ENCODE results near the gene GATA1. TPM values are rescaled to one million over a fixed set of nuclear protein-coding genes. Genes with fewer than 3 reads are reported as not detected.

Gene GATA1
- polyA plus RNA-seq, 1 of the 3 experiments (the other 2 are of a cell fraction): not detected

- ChIA-PET CTCF (no interaction called here), POLR2A (no interaction called here)
- Histone ChIP-seq H3K9ac (no peak overlapping the region), H3K4me3 (ENCODE audit: low read depth in 2 of 2, low read length in 1 of 2) (no peak overlapping the region), H3K27ac (ENCODE audit: low read depth in 2 of 2, low read length in 1 of 2) (no peak overlapping the region), H3K36me3 (replicated peaks in 1 of 2; ENCODE audit: control insufficient read depth in 1 of 2, insufficient read depth in 2 of 2, low read length in 1 of 2) (no peaks in the 10 kb centered on the region), H3K4me1 (ENCODE audit: control insufficient read depth in 1 of 2, insufficient read depth in 2 of 2, low read depth in 1 of 2, low read length in 1 of 2) (no peaks in the 10 kb centered on the region), H3K27me3 (ENCODE audit: insufficient read depth) (peaks cover 31% of the 10 kb centered on the region; the same call in 1 of the 2 replicates), H3K9me3 (no peaks in the 10 kb centered on the region), H3K79me2 (ENCODE audit: insufficient read depth) (no peaks in the 10 kb centered on the region), H3K9me2 (no peaks in the 10 kb centered on the region), H4K20me1 (ENCODE audit: insufficient read depth) (no peaks in the 10 kb centered on the region), H2AFZ (ENCODE audit: low read depth) (no peak overlapping the region), H3K4me2 (no peak overlapping the region), H3F3A (replicated peaks; ENCODE audit: insufficient read depth) (no peaks in the 10 kb centered on the region)
- DNase-seq: peak; percentile 30
- 22% methylated on average over 13 of the region's 16 CpGs for WGBS (ENCODE audit: low lambda C conversion rate)
- TF ChIP-seq NFIC (IDR thresholded peaks at IDR 0.05; ENCODE audit: borderline replicate concordance) (no peak), GATA2 (CRISPR knock-in tag; IDR thresholded peaks at IDR 0.05) (no peak), FOSL2 (IDR thresholded peaks at IDR 0.05; ENCODE audit: borderline replicate concordance, low read depth) (no peak), RCOR1 (IDR thresholded peaks at IDR 0.05; ENCODE audit: low read length) (no peak), NRF1 (IDR thresholded peaks at IDR 0.05; ENCODE audit: low read depth, low read length) (no peak), FOXJ3 (CRISPR knock-in tag; IDR thresholded peaks at IDR 0.05) (no peak), JUND (IDR thresholded peaks at IDR 0.05) (no peak)
- TF ChIP-seq, protein P1, sequence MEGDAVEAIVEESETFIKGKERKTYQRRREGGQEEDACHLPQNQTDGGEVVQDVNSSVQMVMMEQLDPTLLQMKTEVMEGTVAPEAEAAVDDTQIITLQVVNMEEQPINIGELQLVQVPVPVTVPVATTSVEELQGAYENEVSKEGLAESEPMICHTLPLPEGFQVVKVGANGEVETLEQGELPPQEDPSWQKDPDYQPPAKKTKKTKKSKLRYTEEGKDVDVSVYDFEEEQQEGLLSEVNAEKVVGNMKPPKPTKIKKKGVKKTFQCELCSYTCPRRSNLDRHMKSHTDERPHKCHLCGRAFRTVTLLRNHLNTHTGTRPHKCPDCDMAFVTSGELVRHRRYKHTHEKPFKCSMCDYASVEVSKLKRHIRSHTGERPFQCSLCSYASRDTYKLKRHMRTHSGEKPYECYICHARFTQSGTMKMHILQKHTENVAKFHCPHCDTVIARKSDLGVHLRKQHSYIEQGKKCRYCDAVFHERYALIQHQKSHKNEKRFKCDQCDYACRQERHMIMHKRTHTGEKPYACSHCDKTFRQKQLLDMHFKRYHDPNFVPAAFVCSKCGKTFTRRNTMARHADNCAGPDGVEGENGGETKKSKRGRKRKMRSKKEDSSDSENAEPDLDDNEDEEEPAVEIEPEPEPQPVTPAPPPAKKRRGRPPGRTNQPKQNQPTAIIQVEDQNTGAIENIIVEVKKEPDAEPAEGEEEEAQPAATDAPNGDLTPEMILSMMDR (IDR thresholded peaks at IDR 0.05): no peak
Measured at GRCh38 chrX:48785540-48786214, 713 bp upstream of the GATA1 start.

DNA sequence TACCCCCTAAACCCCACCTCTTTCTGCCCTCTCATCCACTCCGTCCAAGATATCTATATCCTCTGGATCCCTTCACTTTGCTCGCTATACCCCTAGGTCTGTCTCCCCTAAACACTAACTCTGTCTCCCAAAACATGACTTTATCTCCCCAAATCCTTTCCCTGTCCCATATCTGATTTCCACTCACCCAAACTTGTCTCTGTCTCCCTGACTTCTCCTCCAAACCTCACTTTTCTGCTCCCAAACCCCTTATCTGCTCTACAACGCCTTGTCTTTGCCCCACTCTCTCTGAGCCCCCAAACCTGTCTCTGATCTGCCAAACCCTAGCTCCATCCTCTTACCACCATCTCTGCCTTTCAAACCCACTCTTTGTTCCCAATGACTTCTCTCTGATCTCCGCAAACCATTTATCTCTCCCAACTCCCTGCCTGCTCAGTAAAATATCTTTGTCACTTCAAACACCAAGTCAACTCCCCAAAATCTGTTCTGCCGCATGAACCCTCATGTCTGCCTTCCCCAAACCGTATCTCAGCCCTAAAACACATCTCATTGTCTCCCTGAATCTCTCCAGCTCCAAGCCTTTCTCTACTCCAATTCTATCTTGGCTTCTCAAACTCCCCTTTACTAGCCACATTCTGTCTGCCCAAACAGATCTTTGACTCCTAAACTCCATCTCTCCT, 575 bp downstream of the GATA1 start:
- H3K27me3 ChIP-seq (ENCODE audit: insufficient read depth): peaks cover 31% of the 10 kb centered on the region; the same call in 1 of the 2 replicates
- no peaks in the 10 kb centered on the region for H3F3A ChIP-seq (replicated peaks; ENCODE audit: insufficient read depth)
- no peaks in the 10 kb centered on the region for H4K20me1 ChIP-seq (ENCODE audit: insufficient read depth)
- no peaks in the 10 kb centered on the region for H3K9me2 ChIP-seq
- H3K9me3 ChIP-seq: no peaks in the 10 kb centered on the region
- ChIA-PET POLR2A (no interaction called here), CTCF (no interaction called here)
- no peak overlapping the region for H3K27ac ChIP-seq (ENCODE audit: low read depth in 2 of 2, low read length in 1 of 2)
- H3K36me3 ChIP-seq (replicated peaks in 1 of 2; ENCODE audit: control insufficient read depth in 1 of 2, insufficient read depth in 2 of 2, low read length in 1 of 2): no peaks in the 10 kb centered on the region
- H3K4me2 ChIP-seq: no peak overlapping the region
- TF ChIP-seq IRF3 (IDR thresholded peaks at IDR 0.05; ENCODE audit: low read depth, low read length) (no peak), RXRA (IDR thresholded peaks at IDR 0.05; ENCODE audit: borderline replicate concordance, low read depth) (no peak), NRF1 (IDR thresholded peaks at IDR 0.05; ENCODE audit: low read depth, low read length) (no peak)
- no peak overlapping the region for H3K9ac ChIP-seq
- WGBS (ENCODE audit: low lambda C conversion rate): 18% methylated on average over 6 of the region's 6 CpGs
- H3K79me2 ChIP-seq (ENCODE audit: insufficient read depth): no peaks in the 10 kb centered on the region
- no peaks in the 10 kb centered on the region for H3K4me1 ChIP-seq (ENCODE audit: control insufficient read depth in 1 of 2, insufficient read depth in 2 of 2, low read depth in 1 of 2, low read length in 1 of 2)
- no peak overlapping the region for H2AFZ ChIP-seq (ENCODE audit: low read depth)
- no peak for DNase-seq
- no peak overlapping the region for H3K4me3 ChIP-seq (ENCODE audit: low read depth in 2 of 2, low read length in 1 of 2)
